ENCODE data around the gene AASDHPPT. TPM values are rescaled to one million over a fixed set of nuclear protein-coding genes. Genes with fewer than 3 reads are reported as not detected.
A peak's percentile ranks its signal among the peaks of the same experiment; 100 is the strongest.

Gene AASDHPPT
- total RNA-seq, 1 donor from 2014 or later = 282 TPM

GRCh38 chr11:106082096-106082495 lies 4.6 kb downstream of the AASDHPPT start:
- DNase-seq (ENCODE audit: low spot score in 2 of 2) = no peak
- no peak for FAIRE-seq

DNA sequence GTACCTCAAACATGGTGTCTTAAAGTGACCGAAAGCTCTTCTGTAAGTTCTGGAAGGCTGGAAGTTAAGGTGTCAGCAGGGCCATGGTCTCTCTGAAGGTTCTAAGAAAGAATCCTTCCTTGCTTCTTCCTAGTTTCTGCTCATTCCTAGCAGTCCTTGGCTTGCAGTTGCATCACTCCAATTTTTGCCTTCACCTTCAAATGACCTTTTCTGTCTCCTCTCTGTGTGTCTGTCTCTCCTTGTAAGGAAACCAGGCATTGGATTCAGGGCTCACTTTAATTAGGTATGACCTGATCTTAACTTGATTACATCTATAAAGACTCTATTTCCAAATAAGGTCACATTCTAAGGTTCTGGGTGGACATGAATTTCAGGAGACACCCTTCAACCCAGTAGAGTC lies 8.7 kb downstream of the AASDHPPT start:
- no peak for FAIRE-seq

GRCh38 chr11:106086850-106087249 lies 9.4 kb downstream of the AASDHPPT start:
- FAIRE-seq (no peak), DNase-seq (ENCODE audit: low spot score in 2 of 2) (no peak)

More for the DNA sequence above, 8.7 kb downstream of the AASDHPPT start:
- DNase-seq (ENCODE audit: low spot score in 2 of 2) = no peak

DNA sequence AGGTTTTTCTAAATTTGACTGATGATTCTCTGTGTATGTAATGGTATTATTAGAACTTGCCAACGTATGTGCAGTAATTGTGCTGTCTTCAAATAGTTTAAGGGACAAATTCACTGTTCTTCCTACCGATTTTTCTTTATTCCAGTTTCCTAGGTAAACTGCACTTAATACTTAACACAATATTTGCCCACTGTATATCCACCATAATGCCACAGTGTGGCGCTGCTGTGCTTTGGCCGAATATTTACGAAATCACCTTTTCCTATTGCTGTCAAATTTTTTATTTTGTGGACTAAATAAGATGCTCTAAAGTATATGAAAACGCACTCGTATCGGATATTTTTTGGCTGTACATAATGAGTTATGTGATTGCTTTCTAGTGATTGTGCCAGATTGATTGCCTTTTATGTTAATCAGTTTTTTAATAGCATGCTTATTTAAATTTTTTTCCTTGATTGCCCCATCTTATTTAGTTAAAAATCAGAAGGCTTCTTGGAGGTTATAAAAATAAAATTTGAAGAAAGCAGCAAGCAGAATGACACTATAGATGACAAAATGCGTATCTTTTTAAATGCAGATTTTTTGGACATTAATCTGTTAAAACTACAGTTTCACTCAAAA lies 10.5 kb downstream of the AASDHPPT start:
- FAIRE-seq = peak; percentile 47

DNA sequence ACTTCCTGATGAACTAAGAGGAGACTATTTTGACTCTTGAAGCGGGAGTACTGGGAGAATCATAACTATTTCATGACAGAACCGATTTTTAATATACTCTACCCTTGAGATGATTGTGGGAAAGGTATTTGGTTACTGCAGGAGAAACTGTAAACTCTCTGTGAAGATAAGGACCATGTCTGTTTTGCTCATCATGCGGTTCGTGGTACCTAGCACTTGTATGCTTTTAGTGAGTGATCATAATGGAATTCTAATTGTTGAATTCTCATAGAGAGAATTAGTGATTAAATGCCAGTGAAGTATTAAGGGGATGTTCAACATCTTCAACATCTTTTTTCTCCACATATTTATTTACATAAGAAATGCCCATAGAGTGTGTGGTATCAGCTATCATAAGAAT lies 11.4 kb downstream of the AASDHPPT start:
- DNase-seq (ENCODE audit: low spot score in 2 of 2) = no peak
- no peak for FAIRE-seq

More for the DNA sequence above, 10.5 kb downstream of the AASDHPPT start:
- no peak for DNase-seq (ENCODE audit: low spot score in 2 of 2)

DNA sequence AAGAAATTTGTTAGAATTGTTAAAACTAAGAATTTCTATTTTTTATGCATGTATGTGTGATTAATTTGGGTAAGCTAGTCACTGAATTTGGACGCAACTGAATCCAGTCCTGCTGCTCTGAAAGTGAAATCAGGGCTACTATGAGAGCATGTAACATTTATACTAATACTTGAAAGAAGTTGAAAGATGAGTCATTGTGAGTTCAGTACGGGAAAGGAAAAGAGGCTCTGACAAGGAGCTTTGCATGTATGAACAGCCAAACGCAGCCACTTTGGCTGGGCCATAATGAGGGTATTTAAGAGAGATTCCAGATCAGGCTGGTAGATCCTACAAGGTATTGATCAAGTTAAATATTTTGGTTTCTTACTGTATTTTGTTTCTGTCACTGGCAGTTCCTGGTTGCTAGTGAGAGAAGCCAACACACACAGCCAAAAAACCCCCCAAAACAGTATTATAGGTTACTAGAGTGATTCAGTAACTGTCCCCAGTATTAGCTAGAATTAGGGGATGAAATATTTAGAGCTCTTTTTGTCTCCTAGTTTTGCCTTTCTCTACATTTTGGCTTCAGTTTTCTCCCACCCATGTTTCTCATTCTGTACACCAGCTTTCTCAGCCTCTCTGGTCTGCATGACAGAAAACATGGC lies 14.1 kb downstream of the AASDHPPT start:
- DNase-seq (ENCODE audit: low spot score in 2 of 2) (no peak), FAIRE-seq (no peak)

DNA sequence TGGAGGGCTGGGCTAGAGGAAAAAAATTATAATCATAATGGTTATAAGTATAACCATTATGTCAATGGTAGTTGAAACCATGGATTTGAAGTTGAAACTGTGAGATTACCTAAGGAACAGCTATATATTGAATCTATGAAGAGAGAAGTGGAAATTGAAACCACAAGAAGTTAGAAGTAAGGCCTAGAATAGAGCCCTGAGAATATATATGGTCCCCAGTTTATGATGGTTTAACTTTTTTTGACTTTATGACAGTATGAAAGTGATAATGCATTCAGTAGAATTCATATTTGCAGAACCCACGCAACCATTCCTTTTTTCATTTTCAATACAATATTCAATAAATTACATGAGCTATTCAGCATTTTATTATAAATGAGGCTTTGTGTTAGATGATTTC lies 15.0 kb downstream of the AASDHPPT start:
- DNase-seq (ENCODE audit: low spot score in 2 of 2) (no peak), FAIRE-seq (no peak)

DNA sequence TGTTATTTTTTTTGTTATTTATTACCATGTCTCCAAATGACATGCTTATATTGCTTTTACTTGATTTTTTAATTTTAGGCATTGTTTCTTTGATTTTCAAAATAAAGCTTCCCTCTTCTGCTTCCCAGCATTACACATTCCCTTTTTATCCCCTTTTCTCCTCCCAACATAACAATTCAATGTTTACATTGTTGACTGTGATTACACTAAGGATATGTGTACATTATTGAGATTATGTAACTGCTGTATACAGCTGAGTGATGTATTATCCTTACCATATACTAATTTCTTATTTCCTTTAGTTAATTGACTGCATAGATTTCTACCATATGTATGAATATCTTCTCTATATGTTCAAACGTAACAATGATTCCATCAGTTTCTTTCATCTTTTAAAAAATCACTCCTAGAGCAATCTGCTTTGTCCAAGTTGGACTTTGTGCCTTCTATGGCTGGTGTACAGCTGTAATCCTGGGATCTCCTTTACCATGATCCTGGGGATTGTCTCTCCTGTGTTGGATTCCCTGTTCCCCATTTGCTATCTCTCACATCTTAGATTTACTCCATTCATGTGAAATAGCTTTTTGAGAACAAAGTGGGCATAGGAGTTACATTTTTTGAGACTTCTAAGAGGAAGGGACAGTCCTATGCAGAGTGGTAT lies 21.6 kb downstream of the AASDHPPT start:
- FAIRE-seq = no peak
- DNase-seq (ENCODE audit: low spot score in 2 of 2) = no peak

DNA sequence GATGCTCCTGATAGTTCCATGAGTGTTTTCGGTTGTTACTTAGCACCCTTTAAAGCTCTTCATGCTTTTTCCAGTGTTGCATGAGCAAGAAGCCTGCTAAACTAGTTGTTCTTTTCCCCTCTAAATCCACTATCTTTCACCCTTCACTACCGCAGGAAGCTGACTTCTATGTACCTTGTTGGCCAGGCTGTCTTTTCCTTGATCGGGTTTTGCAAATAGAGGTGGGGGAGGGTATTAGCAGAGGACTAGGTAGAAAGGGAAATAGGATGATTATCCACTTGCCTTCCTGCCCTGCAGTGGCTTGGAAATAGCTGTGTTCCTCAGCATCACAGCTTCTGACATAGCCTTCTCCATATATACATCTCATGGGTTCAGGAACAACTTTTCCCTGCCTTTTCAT lies 23.9 kb downstream of the AASDHPPT start:
- FAIRE-seq (no peak), DNase-seq (ENCODE audit: low spot score in 2 of 2) (no peak)

- FAIRE-seq = no peak
- no peak for DNase-seq (ENCODE audit: low spot score in 2 of 2)
Observed at GRCh38 chr11:106101819-106102218, 24.4 kb downstream of the AASDHPPT start.

GRCh38 chr11:106105986-106106385 lies 28.5 kb downstream of the AASDHPPT start:
- DNase-seq (ENCODE audit: low spot score in 2 of 2) (no peak), FAIRE-seq (no peak)

DNA sequence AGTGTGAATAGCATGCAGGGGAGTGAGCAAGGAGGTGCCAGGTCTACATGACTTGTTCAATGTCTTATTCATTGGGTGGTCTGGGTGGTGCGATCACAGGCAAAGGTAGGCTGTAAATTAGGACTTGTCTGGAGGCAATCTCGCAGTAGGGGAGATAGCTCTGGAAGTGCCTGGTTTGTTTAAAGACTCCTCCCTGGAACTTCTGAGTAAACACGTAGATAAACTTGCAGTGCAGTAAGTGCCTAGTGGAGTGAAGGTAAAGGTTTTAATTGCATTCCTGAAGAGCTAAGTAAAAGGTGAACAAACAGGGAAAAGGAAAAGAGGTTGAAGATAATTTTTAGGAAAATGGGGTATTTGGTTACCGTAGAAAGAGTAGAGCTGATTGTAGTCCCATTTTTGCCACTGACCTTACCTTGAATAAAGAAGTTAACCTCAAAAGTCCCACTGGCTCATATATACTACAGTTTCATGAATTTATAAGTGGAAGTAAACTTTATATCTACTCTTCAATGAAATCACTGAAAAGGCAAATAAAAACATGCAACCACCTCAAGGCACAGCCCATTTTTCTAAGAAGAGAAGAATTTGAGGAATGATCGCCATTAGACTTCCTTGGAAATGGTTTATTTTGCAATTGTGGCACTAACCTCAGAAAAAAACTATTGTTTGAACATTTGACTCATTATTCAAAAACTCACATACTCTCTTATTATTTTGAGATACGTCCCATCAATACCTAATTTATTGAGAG lies 44.3 kb downstream of the AASDHPPT start:
- FAIRE-seq (no peak), DNase-seq (ENCODE audit: low spot score in 2 of 2) (no peak)

- FAIRE-seq = no peak
- no peak for DNase-seq (ENCODE audit: low spot score in 2 of 2)
Observed at GRCh38 chr11:106127604-106128003, 50.1 kb downstream of the AASDHPPT start.

DNA sequence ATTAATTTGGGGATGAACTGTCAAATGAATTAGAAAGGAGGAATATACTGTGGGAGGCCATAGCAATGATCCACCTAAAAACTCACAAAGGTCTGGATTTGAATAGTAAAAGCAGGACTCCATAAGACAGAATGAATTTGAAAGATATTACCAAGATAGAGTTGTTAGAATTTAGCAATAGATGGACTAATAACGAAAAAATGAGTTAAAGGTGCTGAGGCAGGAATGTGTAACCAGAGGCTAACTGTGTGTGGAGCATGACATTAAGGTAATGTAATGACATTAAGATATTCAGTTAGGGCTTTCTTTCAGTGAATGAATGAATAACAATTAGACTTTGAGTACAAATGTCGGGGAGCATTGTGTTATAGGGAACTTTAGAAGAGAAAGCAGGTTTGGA lies 51.3 kb downstream of the AASDHPPT start:
- FAIRE-seq = no peak

GRCh38 chr11:106131998-106132397 lies 54.5 kb downstream of the AASDHPPT start:
- DNase-seq (ENCODE audit: low spot score in 2 of 2) = no peak

More for the DNA sequence above, 51.3 kb downstream of the AASDHPPT start:
- no peak for DNase-seq (ENCODE audit: low spot score in 2 of 2)

DNA sequence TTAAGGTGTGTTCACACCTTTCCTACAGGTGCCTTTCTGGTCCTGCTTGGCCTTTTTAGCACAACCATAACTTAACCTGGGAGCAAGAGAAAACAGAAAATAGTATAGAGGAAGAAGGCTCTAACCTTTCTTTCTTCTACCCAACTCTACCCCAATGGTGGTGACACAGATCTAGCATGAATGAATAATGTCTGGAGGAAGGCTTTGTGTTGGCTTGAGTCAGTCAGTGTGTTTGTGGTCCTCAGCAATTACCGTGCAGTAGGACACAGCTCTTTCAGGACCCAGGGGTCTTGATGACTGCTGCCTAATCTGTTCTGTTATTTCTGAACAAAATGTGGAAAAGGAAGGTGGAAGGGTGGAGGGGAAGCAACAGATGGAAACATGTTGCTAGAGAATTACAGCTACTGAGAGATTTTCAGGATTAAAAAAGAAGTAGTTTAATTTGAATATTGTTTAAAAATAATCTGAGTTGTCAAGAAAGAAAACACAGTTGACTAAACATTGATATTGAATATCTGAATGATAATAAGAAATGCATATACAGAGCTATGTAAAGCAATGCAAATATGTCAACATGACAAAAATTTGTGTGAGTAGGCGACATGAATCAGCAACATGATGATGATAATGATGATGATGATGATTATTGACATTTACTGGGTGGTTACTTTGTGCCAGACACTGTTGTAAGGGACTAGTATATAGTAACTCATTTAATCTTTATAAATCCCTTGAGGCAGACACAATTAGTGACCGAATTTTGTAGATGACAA lies 55.3 kb downstream of the AASDHPPT start:
- DNase-seq (ENCODE audit: low spot score in 2 of 2) = no peak
- no peak for FAIRE-seq

More at GRCh38 chr11:106131998-106132397, 54.5 kb downstream of the AASDHPPT start:
- no peak for FAIRE-seq

- FAIRE-seq = no peak
- no peak for DNase-seq (ENCODE audit: low spot score in 2 of 2)
Observed at GRCh38 chr11:106133529-106133928, 56.1 kb downstream of the AASDHPPT start.

DNA sequence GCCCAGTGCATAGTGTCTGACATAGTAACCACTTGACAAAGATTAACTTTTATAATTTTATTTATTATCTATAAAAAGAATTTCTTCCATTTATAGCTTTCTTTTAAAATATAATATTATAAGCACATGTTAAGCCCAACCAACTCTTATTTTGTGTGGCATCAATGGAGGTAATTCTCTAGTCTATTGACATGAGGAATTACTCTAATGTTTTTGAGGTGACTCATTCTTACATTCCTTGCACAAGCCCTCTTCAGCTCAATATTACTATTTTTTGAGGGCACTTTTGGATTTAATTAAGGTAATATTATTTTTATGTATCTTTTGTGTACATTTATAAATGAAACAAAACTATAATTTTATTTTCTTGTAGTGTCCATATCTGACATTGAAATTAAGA lies 59.6 kb downstream of the AASDHPPT start:
- FAIRE-seq = no peak
- DNase-seq (ENCODE audit: low spot score in 2 of 2) = no peak

- DNase-seq (ENCODE audit: low spot score in 2 of 2) (no peak), FAIRE-seq (no peak)
Observed at GRCh38 chr11:106137758-106138157, 60.3 kb downstream of the AASDHPPT start.
